Nephron (organoid): ENCODE measurements around the gene PLCH1.

ENCODE experiments used
- H3K27ac Mint-ChIP-seq, 3 experiments: 2 replicates each; pipeline ENCODE4 v1.8.0; 2020; ENCODE audit warnings: mixed read lengths in 3 of 3, mild to moderate bottlenecking in 2 of 3, moderate library complexity in 1 of 3
- H3K27me3 Mint-ChIP-seq: 2 replicates; pipeline ENCODE4 v1.8.0; 2021; ENCODE audit warnings: low read depth, mild to moderate bottlenecking, moderate library complexity, mixed read lengths
- H3K36me3 Mint-ChIP-seq: 2 replicates; pipeline ENCODE4 v1.8.0; 2020; ENCODE audit warnings: low read depth, mixed read lengths
- H3K4me1 Mint-ChIP-seq: 2 replicates; pipeline ENCODE4 v1.8.0; 2020; ENCODE audit warnings: mixed read lengths
- H3K4me3 Mint-ChIP-seq, 3 experiments: 2 replicates each; pipeline ENCODE4 v1.8.0; 2020; ENCODE audit warnings: mild to moderate bottlenecking in 3 of 3, mixed read lengths in 3 of 3, moderate library complexity in 2 of 3
- H3K9me3 Mint-ChIP-seq: 2 replicates; pipeline ENCODE4 v1.8.0; 2020; ENCODE audit warnings: mixed read lengths
- CTCF ChIP-seq, 3 experiments: fragments of 200-600 bp; sonication (generic); IDR thresholded peaks; one replicate each; pipeline ENCODE4 v1.5.0; 2021; ENCODE audit warnings: antibody characterized with exemption in 3 of 3; ENCODE audit not compliant: unreplicated experiment in 3 of 3

PLCH1 gene

GRCh38 chr3:155364492-155364891 lies 380.4 kb downstream of the PLCH1 start:
- peaks cover 4% of the 10 kb centered on the region for H3K27me3 Mint-ChIP-seq
- no peak overlapping the region for H3K4me3 Mint-ChIP-seq
- peak overlapping the region in 1 of 3 experiments; percentile 4 for H3K27ac Mint-ChIP-seq
- no peak for TF ChIP-seq CTCF (IDR thresholded peaks at IDR 0.05; ENCODE audit: unreplicated experiment in 3 of 3)
- peaks cover 23% of the 10 kb centered on the region for H3K4me1 Mint-ChIP-seq
- peaks cover 11% of the 10 kb centered on the region for H3K9me3 Mint-ChIP-seq
- H3K36me3 Mint-ChIP-seq, result peaks cover 4% of the 10 kb centered on the region

GRCh38 chr3:155363690-155364070 lies 381.2 kb downstream of the PLCH1 start:
- Mint-ChIP-seq H3K9me3 (peaks cover 11% of the 10 kb centered on the region), H3K4me1 (peaks cover 21% of the 10 kb centered on the region), H3K27me3 (peaks cover 4% of the 10 kb centered on the region), H3K36me3 (peaks cover 4% of the 10 kb centered on the region), H3K27ac (peak overlapping the region in 2 of 3 experiments; percentile 4 to 17), H3K4me3 (no peak overlapping the region)
- TF ChIP-seq CTCF (IDR thresholded peaks at IDR 0.05; ENCODE audit: unreplicated experiment in 3 of 3), result no peak

GRCh38 chr3:155362808-155363689 lies 381.8 kb downstream of the PLCH1 start:
- peak overlapping the region in 1 of 3 experiments; percentile 17 for H3K27ac Mint-ChIP-seq
- H3K4me3 Mint-ChIP-seq, result no peak overlapping the region
- TF ChIP-seq CTCF (IDR thresholded peaks at IDR 0.05; ENCODE audit: unreplicated experiment in 3 of 3), result no peak
- peaks cover 9% of the 10 kb centered on the region for H3K9me3 Mint-ChIP-seq
- peaks cover 16% of the 10 kb centered on the region for H3K4me1 Mint-ChIP-seq
- H3K27me3 Mint-ChIP-seq, result peaks cover 4% of the 10 kb centered on the region
- H3K36me3 Mint-ChIP-seq, result peaks cover 4% of the 10 kb centered on the region

GRCh38 chr3:155360281-155360680 lies 384.6 kb downstream of the PLCH1 start:
- no peak overlapping the region for H3K27ac Mint-ChIP-seq
- H3K36me3 Mint-ChIP-seq, result peaks cover 4% of the 10 kb centered on the region
- no peak overlapping the region for H3K4me3 Mint-ChIP-seq
- no peak for TF ChIP-seq CTCF (IDR thresholded peaks at IDR 0.05; ENCODE audit: unreplicated experiment in 3 of 3)
- peaks cover 9% of the 10 kb centered on the region for H3K4me1 Mint-ChIP-seq
- peaks cover 7% of the 10 kb centered on the region for H3K9me3 Mint-ChIP-seq
- peaks cover 9% of the 10 kb centered on the region for H3K27me3 Mint-ChIP-seq

GRCh38 chr3:155356594-155357370 lies 388.1 kb downstream of the PLCH1 start:
- Mint-ChIP-seq H3K9me3 (no peaks in the 10 kb centered on the region), H3K36me3 (no peaks in the 10 kb centered on the region), H3K27ac (no peak overlapping the region), H3K4me1 (no peaks in the 10 kb centered on the region), H3K4me3 (no peak overlapping the region), H3K27me3 (peaks cover 9% of the 10 kb centered on the region)
- TF ChIP-seq CTCF (IDR thresholded peaks at IDR 0.05; ENCODE audit: unreplicated experiment in 3 of 3), result no peak
